HUES6 (cell line): ENCODE measurements around the gene ERP27.

Experiments used
- H3K27ac ChIP-seq: 2 replicates; pipeline ENCODE4 v1.7.0; 2013; ENCODE audit warnings: low read depth, mild to moderate bottlenecking, low read length, inconsistent platforms
- H3K27me3 ChIP-seq: 2 replicates; pipeline ENCODE4 v1.6.1; 2013; ENCODE audit warnings: low read length; ENCODE audit not compliant: control insufficient read depth, insufficient read depth
- H3K36me3 ChIP-seq: 2 replicates; pipeline ENCODE4 v1.6.1; 2013; ENCODE audit warnings: low read length; ENCODE audit not compliant: control insufficient read depth, insufficient read depth
- H3K4me1 ChIP-seq: 2 replicates; pipeline ENCODE4 v1.6.1; 2013; ENCODE audit warnings: low read length; ENCODE audit not compliant: control insufficient read depth, insufficient read depth
- H3K4me3 ChIP-seq: 2 replicates; pipeline ENCODE4 v1.5.1; 2013; ENCODE audit warnings: low read depth, low read length
- H3K9ac ChIP-seq: one replicate; pipeline ENCODE4 v1.6.1; 2013; ENCODE audit warnings: mild to moderate bottlenecking, low read length
- H3K9me3 ChIP-seq: 2 replicates; pipeline ENCODE4 v1.6.1; 2013; ENCODE audit warnings: low read depth, low read length; ENCODE audit not compliant: control insufficient read depth, insufficient read depth

Gene ERP27

DNA sequence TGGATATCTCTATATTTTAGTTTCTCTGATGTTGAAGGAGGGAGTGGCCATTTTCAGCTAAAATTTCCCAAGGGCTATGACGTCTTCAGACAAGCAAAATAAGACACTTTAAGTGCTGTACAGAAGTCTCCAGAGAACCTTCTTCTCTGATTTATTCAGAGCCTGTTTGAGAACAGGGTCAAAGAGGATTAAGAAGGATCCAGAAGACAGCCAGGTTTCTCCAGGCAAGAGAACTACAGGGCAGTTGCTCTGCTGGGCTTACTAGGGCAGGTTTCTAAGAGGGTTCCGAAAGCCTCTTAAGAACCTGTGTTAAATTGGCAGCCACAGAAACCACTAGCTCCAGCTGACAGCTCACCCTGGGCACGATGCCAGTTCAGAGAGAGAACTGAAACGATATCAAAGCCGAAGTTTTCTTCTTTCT lies 53.9 kb downstream of the ERP27 start:
- Histone ChIP-seq H3K9me3 (no peaks in the 10 kb centered on the region), H3K4me3 (no peak overlapping the region), H3K27me3 (no peaks in the 10 kb centered on the region), H3K36me3 (no peaks in the 10 kb centered on the region), H3K4me1 (no peaks in the 10 kb centered on the region), H3K27ac (no peak overlapping the region), H3K9ac (no peak overlapping the region)

DNA sequence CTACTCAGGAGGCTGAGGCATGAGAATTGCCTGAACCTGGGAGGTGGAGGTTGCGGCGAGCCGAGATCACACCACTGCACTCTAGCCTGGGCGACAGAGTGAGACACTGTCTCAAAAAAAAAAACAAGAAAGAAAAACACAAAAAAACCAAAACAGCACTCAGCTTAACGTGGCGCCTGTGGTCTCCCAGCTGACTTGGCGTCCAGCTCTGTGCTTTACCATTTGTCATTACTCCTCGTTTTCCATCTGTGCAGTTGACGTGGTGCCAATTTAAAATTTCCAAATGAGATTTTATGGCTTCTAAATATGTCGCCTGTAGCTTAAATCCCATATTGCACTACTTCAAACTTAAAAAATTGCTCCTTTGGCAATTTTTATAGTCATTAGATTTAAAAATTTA lies 54.7 kb downstream of the ERP27 start:
- no peaks in the 10 kb centered on the region for H3K36me3 ChIP-seq
- no peak overlapping the region for H3K4me3 ChIP-seq
- H3K4me1 ChIP-seq, result no peaks in the 10 kb centered on the region
- no peaks in the 10 kb centered on the region for H3K9me3 ChIP-seq
- no peak overlapping the region for H3K9ac ChIP-seq
- no peak overlapping the region for H3K27ac ChIP-seq
- no peaks in the 10 kb centered on the region for H3K27me3 ChIP-seq

DNA sequence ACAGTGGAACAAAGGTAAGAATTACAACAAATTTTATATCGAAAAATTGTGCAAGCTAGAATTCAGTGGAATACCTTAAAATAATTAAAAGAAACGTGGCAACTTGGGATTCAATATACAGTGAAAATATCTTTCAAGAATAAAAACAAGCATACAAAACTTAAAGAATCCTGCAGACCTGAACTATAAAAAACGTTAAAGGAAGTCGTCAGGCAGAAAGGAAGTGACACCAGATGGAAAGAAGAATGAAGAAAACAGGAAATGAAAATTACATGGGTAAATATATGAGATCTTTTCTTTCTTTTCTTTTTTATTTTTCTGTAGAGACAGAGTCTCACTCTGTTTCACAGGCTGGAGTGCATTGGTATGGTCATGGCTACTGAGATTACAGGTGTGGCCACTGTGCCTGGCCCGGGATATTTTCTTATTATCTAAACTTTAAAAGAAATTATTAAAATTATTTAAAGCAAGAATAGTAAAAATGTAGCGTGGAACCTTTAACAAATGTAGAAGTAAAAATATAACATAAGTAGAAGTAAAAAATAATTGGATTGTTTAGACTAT lies 57.4 kb downstream of the ERP27 start:
- Histone ChIP-seq H3K27me3 (no peaks in the 10 kb centered on the region), H3K4me1 (no peaks in the 10 kb centered on the region), H3K9ac (no peak overlapping the region), H3K36me3 (no peaks in the 10 kb centered on the region), H3K9me3 (no peaks in the 10 kb centered on the region), H3K4me3 (no peak overlapping the region), H3K27ac (no peak overlapping the region)

DNA sequence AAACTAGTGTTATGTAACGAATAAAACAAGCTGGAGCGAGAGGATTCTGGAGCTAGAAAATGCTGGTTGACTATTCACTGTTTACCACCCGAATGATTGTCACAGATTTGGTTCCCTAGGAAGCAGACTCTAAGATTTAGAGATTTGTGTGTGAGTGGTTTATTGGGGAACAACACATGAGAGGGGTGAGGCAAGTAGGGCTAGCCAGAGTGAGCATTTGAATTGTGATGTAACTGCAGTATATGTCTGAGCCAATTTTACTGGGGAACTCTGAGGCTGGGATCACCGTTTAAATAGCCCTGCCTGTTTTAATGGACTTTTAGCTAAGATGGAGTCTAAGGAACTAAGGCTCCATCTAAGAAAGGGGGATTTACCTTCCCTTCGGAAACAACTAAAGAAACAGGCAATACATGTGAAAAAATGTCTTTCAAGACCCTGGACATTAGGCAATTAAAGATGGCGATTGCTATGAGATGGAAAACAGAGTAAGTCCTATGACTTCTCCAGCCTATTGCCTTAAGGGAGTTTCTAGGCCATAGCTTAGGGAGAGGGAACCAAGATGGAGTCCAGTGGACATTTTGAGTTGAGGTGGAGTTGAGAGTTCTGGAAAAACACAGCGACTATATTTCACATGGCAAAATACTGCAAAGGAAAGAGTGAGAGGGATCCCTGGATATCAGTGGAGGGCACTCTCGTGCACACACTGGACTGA lies 59.0 kb downstream of the ERP27 start:
- Histone ChIP-seq H3K4me3 (no peak overlapping the region), H3K9me3 (no peaks in the 10 kb centered on the region), H3K27ac (no peak overlapping the region), H3K27me3 (no peaks in the 10 kb centered on the region), H3K4me1 (no peaks in the 10 kb centered on the region), H3K9ac (no peak overlapping the region), H3K36me3 (no peaks in the 10 kb centered on the region)

DNA sequence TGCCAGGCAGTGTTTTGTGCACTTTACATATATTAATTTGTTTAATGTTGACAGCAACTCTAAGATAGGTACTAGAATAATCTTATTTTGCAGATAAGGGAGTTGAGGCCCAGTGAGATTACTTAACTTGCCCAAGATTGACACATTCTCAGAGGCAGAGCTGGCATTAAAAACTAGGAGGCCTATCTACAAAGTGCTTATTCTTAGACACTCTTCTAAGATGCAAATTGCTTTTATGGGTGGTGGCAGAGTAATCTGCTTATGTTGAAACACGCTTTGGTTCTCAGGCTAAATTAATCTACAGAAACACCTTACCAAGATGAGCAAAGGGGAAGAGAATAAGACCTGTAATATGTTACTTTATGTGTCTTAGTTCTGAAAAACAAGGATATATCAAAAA lies 59.8 kb downstream of the ERP27 start:
- H3K9me3 ChIP-seq, result no peaks in the 10 kb centered on the region
- H3K9ac ChIP-seq, result no peak overlapping the region
- H3K36me3 ChIP-seq, result no peaks in the 10 kb centered on the region
- H3K4me3 ChIP-seq, result no peak overlapping the region
- H3K27me3 ChIP-seq, result no peaks in the 10 kb centered on the region
- no peak overlapping the region for H3K27ac ChIP-seq
- H3K4me1 ChIP-seq, result no peaks in the 10 kb centered on the region

DNA sequence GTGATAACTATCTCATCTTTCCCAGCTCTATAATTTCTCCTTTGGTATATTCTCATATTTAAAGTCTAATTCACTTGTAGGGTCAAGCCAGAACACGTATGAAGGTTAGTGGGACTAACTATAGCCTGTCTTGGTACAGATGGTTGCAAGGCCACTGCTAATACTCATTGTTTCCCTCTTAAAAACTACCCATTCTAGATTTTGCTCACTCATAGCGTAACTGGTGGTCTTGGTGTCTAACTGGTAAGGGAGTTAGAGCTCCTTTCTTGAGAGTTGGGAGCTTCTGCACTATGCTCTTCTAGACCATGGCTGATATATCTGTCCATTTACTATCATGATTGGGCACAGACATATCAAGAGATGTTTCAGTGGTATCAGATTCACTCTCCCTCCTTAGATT lies 61.5 kb downstream of the ERP27 start:
- H3K9me3 ChIP-seq, result no peaks in the 10 kb centered on the region
- H3K9ac ChIP-seq, result no peak overlapping the region
- no peak overlapping the region for H3K4me3 ChIP-seq
- no peaks in the 10 kb centered on the region for H3K27me3 ChIP-seq
- no peaks in the 10 kb centered on the region for H3K4me1 ChIP-seq
- no peaks in the 10 kb centered on the region for H3K36me3 ChIP-seq
- no peak overlapping the region for H3K27ac ChIP-seq

DNA sequence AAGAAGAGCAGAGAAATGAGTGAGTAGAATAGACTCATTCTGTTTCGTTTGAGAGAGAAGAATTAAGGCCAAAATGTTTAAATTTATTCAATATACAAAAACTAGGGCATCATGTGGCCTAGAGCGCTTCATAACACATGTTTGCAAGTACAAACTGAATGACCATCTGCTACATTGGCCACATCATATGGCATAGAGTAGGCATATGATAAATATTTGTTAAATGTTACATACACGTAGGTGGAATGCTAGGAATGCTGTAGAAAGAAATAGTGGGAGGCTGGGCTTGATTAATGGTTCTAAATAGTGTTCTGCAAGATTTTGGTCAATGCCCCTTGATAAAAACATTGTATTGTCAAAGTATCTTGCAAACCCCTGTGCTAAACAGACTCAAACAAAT lies 63.5 kb downstream of the ERP27 start:
- Histone ChIP-seq H3K4me1 (no peaks in the 10 kb centered on the region), H3K27me3 (no peaks in the 10 kb centered on the region), H3K9me3 (no peaks in the 10 kb centered on the region), H3K4me3 (no peak overlapping the region), H3K9ac (no peak overlapping the region), H3K27ac (no peak overlapping the region), H3K36me3 (no peaks in the 10 kb centered on the region)

DNA sequence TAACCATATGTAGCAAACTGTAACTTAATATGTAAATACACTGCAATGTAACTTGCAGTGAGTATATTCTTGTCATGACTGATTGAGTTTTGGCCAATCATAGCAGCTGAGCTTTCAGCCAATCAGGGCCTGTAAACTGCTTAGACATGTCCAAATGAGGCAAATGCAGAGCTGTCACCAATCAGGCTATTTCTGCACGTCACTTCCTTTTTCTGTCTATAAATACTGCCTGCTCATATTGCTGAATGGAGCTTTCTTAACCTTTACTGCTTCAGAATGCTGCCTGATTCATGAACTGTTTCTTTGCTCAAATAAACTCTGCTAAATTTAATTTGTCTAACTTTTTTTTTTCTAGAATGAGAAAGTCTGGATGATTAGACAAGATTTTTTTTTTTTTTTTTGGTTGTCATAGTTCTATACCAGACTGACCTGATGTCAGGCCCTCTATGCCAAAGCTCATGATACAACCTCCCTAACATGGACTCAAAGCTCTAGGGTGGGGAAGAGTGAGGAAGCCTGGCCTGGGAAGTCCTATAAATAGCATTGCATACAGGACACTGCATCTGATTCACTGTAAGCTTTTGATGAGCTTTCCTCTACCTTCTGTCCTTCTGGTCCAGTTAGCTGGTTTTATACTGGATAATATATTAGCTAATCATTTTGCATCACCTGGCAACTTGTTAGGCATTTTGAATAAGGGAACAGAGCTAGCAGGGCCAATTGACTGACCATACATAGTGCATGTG lies 64.7 kb downstream of the ERP27 start:
- peaks cover 2% of the 10 kb centered on the region; the same call in 1 of the 2 replicates for H3K9me3 ChIP-seq
- H3K4me3 ChIP-seq, result no peak overlapping the region
- H3K27me3 ChIP-seq, result no peaks in the 10 kb centered on the region
- H3K4me1 ChIP-seq, result no peaks in the 10 kb centered on the region
- H3K36me3 ChIP-seq, result no peaks in the 10 kb centered on the region
- H3K9ac ChIP-seq, result no peak overlapping the region
- no peak overlapping the region for H3K27ac ChIP-seq

DNA sequence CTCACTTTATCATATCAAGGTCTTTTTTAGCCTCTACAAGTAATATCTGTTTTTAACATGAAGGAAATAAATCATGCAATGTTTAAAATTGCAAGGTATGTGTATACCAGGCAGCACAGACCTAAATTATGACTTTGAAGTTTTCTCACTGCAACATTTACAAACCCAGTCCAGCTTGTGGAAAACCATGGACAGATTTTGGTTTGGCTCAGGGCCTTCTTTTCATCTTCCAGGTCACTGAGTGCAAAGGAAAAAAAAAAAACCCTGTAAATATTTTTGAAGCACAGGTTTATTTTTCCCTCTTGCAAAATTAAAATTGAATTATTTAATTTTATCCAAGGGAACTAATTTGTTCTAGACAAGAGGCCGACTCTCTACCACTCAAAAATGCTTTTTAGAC lies 66.5 kb downstream of the ERP27 start:
- Histone ChIP-seq H3K4me1 (no peaks in the 10 kb centered on the region), H3K4me3 (no peak overlapping the region), H3K27ac (no peak overlapping the region), H3K27me3 (no peaks in the 10 kb centered on the region), H3K9me3 (peaks cover 16% of the 10 kb centered on the region), H3K9ac (no peak overlapping the region), H3K36me3 (no peaks in the 10 kb centered on the region)

DNA sequence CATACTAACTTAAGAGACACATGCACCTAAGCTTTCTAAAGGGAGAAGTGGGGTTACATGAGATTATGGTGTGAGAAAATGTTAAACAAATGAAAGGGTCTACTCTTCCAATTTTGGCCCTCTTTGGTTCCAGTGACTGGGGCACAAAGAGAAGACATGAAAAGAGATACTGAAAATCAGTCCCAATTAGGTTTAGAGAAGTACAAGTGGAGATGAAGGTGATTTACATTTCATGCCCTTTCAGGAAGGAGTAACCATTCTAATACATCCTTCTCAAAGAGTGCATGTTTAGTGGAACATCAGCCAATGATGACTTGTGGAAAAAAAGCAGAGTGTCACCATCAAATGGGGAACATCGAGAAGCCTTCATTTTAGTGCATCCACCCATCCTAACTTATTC lies 67.1 kb downstream of the ERP27 start:
- Histone ChIP-seq H3K27me3 (no peaks in the 10 kb centered on the region), H3K9me3 (peaks cover 20% of the 10 kb centered on the region), H3K9ac (no peak overlapping the region), H3K4me3 (no peak overlapping the region), H3K4me1 (no peaks in the 10 kb centered on the region), H3K36me3 (no peaks in the 10 kb centered on the region), H3K27ac (no peak overlapping the region)

DNA sequence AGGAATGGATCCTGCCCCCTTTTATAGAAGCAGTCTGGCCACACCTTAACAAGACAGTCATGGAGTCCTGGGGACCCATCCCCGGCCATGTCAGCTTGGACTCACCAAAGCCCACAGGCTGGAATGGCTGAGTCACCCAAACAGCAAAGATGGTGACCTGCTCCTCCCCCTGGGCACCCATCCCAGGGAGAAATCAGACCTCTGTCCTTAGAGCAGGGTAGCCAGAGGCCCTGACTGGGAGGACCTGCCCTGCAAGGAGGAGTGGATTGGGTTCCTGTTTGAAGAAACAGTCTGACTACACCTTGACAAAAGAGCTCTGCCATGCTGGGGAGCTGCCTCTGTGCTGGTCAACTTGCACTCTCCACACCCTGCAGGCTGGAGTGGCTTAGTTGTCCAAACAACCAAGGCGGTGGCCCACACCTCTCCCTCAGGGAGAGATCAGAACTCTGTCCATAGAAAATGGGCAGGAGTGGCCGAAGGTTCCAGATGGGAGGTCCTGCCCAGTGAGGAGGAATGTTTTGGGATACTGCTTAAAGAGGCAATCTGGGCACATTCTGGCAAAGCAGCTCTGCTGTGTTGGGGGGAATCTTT lies 69.3 kb downstream of the ERP27 start:
- H3K36me3 ChIP-seq, result no peaks in the 10 kb centered on the region
- H3K4me3 ChIP-seq, result no peak overlapping the region
- peaks cover 20% of the 10 kb centered on the region for H3K9me3 ChIP-seq

More for the DNA sequence above, 69.3 kb downstream of the ERP27 start:
- no peaks in the 10 kb centered on the region for H3K4me1 ChIP-seq
- H3K9ac ChIP-seq, result no peak overlapping the region
- no peak overlapping the region for H3K27ac ChIP-seq
- no peaks in the 10 kb centered on the region for H3K27me3 ChIP-seq
